ENCODE measurements around the gene DNAJC5.
"Not testable (repeated sequence)": the region's sequence is repeated elsewhere in the genome, so short reads cannot be mapped to it uniquely, and the experiment has no call there.

Gene DNAJC5

GRCh38 chr20:63969838-63970713 is 75.2 kb downstream of the DNAJC5 start, which contains the start of gene ZNF512B:
TSS of gene ZNF512B (minus strand) at chr20:63969930. CDS start at chr20:63967950, 1,980 bp downstream.
- peak; percentile 91 for DNase-seq (ENCODE audit: low spot score)

GRCh38 chr20:63970714-63971431 is 75.9 kb downstream of the DNAJC5 start:
- DNase-seq (ENCODE audit: low spot score): no peak

GRCh38 chr20:63971960-63972311 is 77.0 kb downstream of the DNAJC5 start:
- DNase-seq (ENCODE audit: low spot score): not testable (repeated sequence)

- DNase-seq (ENCODE audit: low spot score): no peak
Measured at GRCh38 chr20:63972312-63973159, 77.6 kb downstream of the DNAJC5 start.

- no peak for DNase-seq (ENCODE audit: low spot score)
Measured at GRCh38 chr20:63973160-63973479, 78.2 kb downstream of the DNAJC5 start.

GRCh38 chr20:63973636-63974401 is 78.9 kb downstream of the DNAJC5 start:
- peak; percentile 95 for DNase-seq (ENCODE audit: low spot score)

- no peak for DNase-seq (ENCODE audit: low spot score)
Measured at GRCh38 chr20:63974402-63975200, 79.7 kb downstream of the DNAJC5 start.

- not testable (repeated sequence) for DNase-seq (ENCODE audit: low spot score)
Measured at GRCh38 chr20:63976511-63976910, 81.6 kb downstream of the DNAJC5 start.

GRCh38 chr20:63976980-63977738 is 82.2 kb downstream of the DNAJC5 start:
- no peak for DNase-seq (ENCODE audit: low spot score)

- no peak for DNase-seq (ENCODE audit: low spot score)
Measured at GRCh38 chr20:63977739-63978276, 82.9 kb downstream of the DNAJC5 start.

GRCh38 chr20:63978319-63979228 is 83.6 kb downstream of the DNAJC5 start:
- DNase-seq (ENCODE audit: low spot score): no peak

GRCh38 chr20:63979229-63979556 is 84.3 kb downstream of the DNAJC5 start:
- DNase-seq (ENCODE audit: low spot score): no peak

GRCh38 chr20:63979557-63980316 is 84.8 kb downstream of the DNAJC5 start, which contains the start of gene SAMD10:
TSS of gene SAMD10 (minus strand) at chr20:63979642. CDS start at chr20:63979467, 175 bp downstream.
- no peak for DNase-seq (ENCODE audit: low spot score)

- DNase-seq (ENCODE audit: low spot score): no peak
Measured at GRCh38 chr20:63980317-63980805, 85.4 kb downstream of the DNAJC5 start.

GRCh38 chr20:63980806-63981728 is 86.1 kb downstream of the DNAJC5 start, which contains the start of gene PRPF6:
TSS of gene PRPF6 (plus strand) at chr20:63981132. CDS start at chr20:63981246, 114 bp downstream.
- peak; percentile 98 for DNase-seq (ENCODE audit: low spot score)

GRCh38 chr20:63982937-63983336 is 88.0 kb downstream of the DNAJC5 start:
- DNase-seq (ENCODE audit: low spot score): no peak

All from hepatic stellate cell (primary cell).